Keratinocyte (primary cell): ENCODE measurements around the gene NUP210. TPM values are rescaled to one million over a fixed set of nuclear protein-coding genes. Genes with fewer than 3 reads are reported as not detected.

Experiments
- DNase-seq: peaks from one replicate; pipeline ENCODE4 v3.0.0-alpha.2; 2011; ENCODE audit warnings: low read depth, missing footprints, low spot score
- FAIRE-seq: peaks from 2 replicates; lab custom pipeline; 2011; peaks lifted over from hg19 to GRCh38; lab: Jason Lieb, UNC
- H2AFZ ChIP-seq: 2 replicates; pipeline ENCODE4 v1.6.0; 2012; ENCODE audit warnings: low read length, control low read depth, inconsistent platforms; ENCODE audit not compliant: control insufficient read depth
- H3K27ac ChIP-seq: 2 replicates; pipeline ENCODE4 v1.5.1; 2011; ENCODE audit warnings: low read length; ENCODE audit not compliant: control insufficient read depth, insufficient read depth
- H3K27me3 ChIP-seq: 3 replicates; pipeline ENCODE4 v1.6.0; 2011; ENCODE audit warnings: low read length; ENCODE audit not compliant: control insufficient read depth, insufficient read depth; ENCODE audit errors: extremely low read depth
- H3K36me3 ChIP-seq, 2 experiments: 2 replicates in 1 of 2; 3 replicates in 1 of 2; pipeline ENCODE4 v1.5.1; 2011; ENCODE audit warnings: low read length in 2 of 2, mild to moderate bottlenecking in 1 of 2; ENCODE audit not compliant: control insufficient read depth in 2 of 2, insufficient read depth in 2 of 2; ENCODE audit errors: extremely low read depth in 1 of 2
- H3K4me1 ChIP-seq: 3 replicates; pipeline ENCODE4 v1.5.1; 2011; ENCODE audit warnings: low read length; ENCODE audit not compliant: control insufficient read depth, insufficient read depth; ENCODE audit errors: extremely low read depth
- H3K4me2 ChIP-seq: 3 replicates; pipeline ENCODE4 v1.6.0; 2011; ENCODE audit warnings: low read depth, low read length; ENCODE audit not compliant: control insufficient read depth, insufficient read depth; ENCODE audit errors: extremely low read depth
- H3K4me3 ChIP-seq, 3 experiments: fragments of 200-600 bp in 1 of 3; sonication (generic) in 1 of 3; 2 replicates in 2 of 3; 3 replicates in 1 of 3; pipeline ENCODE4 v1.5.1; 2011 to 2016; ENCODE audit warnings: low read length in 3 of 3, mild to moderate bottlenecking in 3 of 3, control low read depth in 2 of 3, inconsistent platforms in 1 of 3, low read depth in 1 of 3, mixed read lengths in 1 of 3, mixed run types in 1 of 3, moderate library complexity in 1 of 3; ENCODE audit not compliant: control insufficient read depth in 2 of 3, insufficient read depth in 2 of 3; ENCODE audit errors: extremely low read depth in 1 of 3
- H3K79me2 ChIP-seq: 2 replicates; pipeline ENCODE4 v1.6.0; 2012; ENCODE audit warnings: low read length; ENCODE audit not compliant: control insufficient read depth, insufficient read depth
- H3K9ac ChIP-seq: 3 replicates; pipeline ENCODE4 v1.6.0; 2011; ENCODE audit warnings: low read length; ENCODE audit not compliant: control insufficient read depth, insufficient read depth; ENCODE audit errors: extremely low read depth
- H3K9me1 ChIP-seq: 3 replicates; pipeline ENCODE4 v1.6.0; 2011; ENCODE audit warnings: low read length; ENCODE audit not compliant: control insufficient read depth, insufficient read depth; ENCODE audit errors: extremely low read depth
- H3K9me3 ChIP-seq: 2 replicates; pipeline ENCODE4 v1.5.1; 2012; ENCODE audit warnings: low read depth, low read length; ENCODE audit not compliant: control insufficient read depth
- H4K20me1 ChIP-seq: 3 replicates; pipeline ENCODE4 v1.6.0; 2011; ENCODE audit warnings: low read length; ENCODE audit not compliant: control insufficient read depth, insufficient read depth; ENCODE audit errors: extremely low read depth
- CTCF ChIP-seq, 3 experiments: IDR thresholded peaks in 1 of 3; conservative IDR thresholded peaks in 1 of 3; optimal IDR thresholded peaks in 1 of 3; 2 replicates in 2 of 3; 3 replicates in 1 of 3; pipeline versions ENCODE3 to v1.5.1; 2011; ENCODE audit warnings: low read length in 3 of 3, mild to moderate bottlenecking in 3 of 3, moderate library complexity in 2 of 3, control low read depth in 1 of 3, inconsistent platforms in 1 of 3; ENCODE audit not compliant: insufficient read depth in 2 of 3; ENCODE audit errors: extremely low read depth in 1 of 3
- EZH2 ChIP-seq: IDR thresholded peaks from one replicate; pipeline ENCODE4 v1.6.1; 2012; ENCODE audit warnings: inconsistent platforms, mild to moderate bottlenecking, low read length, moderate library complexity
- dilution Hi-C: fragments of 300-500 bp; cut with MboI; formaldehyde crosslinking; loops from one replicate; pipeline ENCODE4 v1.7.0; 2020; ENCODE audit warnings: low sequenced_read_pairs; ENCODE audit not compliant: extremely low pct_ligation_motif_present
- polyA plus RNA-seq, 5 experiments: library from polyadenylated mRNA; depleted of rRNA in 3 of 5; stranded (reverse) in 3 of 5; stranded (forward) in 1 of 5; unstranded in 1 of 5; fragments of >200 nt; gene quantifications; 1 replicate in 1 of 5; 2 replicates in 3 of 5; 3 replicates in 1 of 5; pipeline versions ENCODE4 v1.2.1 to v1.2.3, GENCODE V29; 2011 to 2012; ENCODE audit warnings: missing spikeins in 2 of 5, low read depth in 1 of 5, low replicate concordance in 1 of 5

The NUP210 gene
- polyA plus RNA-seq, 1 donor (not counting 4 experiments of a cell fraction or from before 2014, with no cell fraction given): 0.01 TPM

- no peak overlapping the region for H3K4me3 ChIP-seq
Measured at GRCh38 chr3:13290941-13291340, 129.2 kb downstream of the NUP210 start.

GRCh38 chr3:13289771-13290285, 130.3 kb downstream of the NUP210 start:
- dilution Hi-C loops: no loop called here
- Histone ChIP-seq H3K4me2 (no peak overlapping the region), H2AFZ (no peak overlapping the region), H3K36me3 (no peaks in the 10 kb centered on the region), H3K27ac (no peak overlapping the region), H3K9ac (no peak overlapping the region), H3K4me1 (no peaks in the 10 kb centered on the region), H3K4me3 (no peak overlapping the region), H3K79me2 (no peaks in the 10 kb centered on the region), H3K9me1 (no peaks in the 10 kb centered on the region), H3K27me3 (peaks cover 4% of the 10 kb centered on the region), H3K9me3 (no peaks in the 10 kb centered on the region), H4K20me1 (no peaks in the 10 kb centered on the region)
- TF ChIP-seq CTCF (optimal IDR thresholded peaks at IDR 0.05 in 1 of 3, IDR thresholded peaks at IDR 0.05 in 1 of 3, conservative IDR thresholded peaks at IDR 0.05 in 1 of 3; ENCODE audit: extremely low read depth in 1 of 3, insufficient read depth in 2 of 3, low read length in 3 of 3) (no peak), EZH2 (no peak)
- no peak for DNase-seq
- FAIRE-seq: no peak

More at GRCh38 chr3:13290941-13291340, 129.2 kb downstream of the NUP210 start:
- Histone ChIP-seq H3K79me2 (no peaks in the 10 kb centered on the region), H3K27me3 (peaks cover 5% of the 10 kb centered on the region), H3K9me1 (no peaks in the 10 kb centered on the region), H3K36me3 (no peaks in the 10 kb centered on the region), H3K4me2 (no peak overlapping the region), H4K20me1 (no peaks in the 10 kb centered on the region), H3K9me3 (no peaks in the 10 kb centered on the region), H3K27ac (no peak overlapping the region), H2AFZ (no peak overlapping the region), H3K9ac (no peak overlapping the region), H3K4me1 (no peaks in the 10 kb centered on the region)
- no peak for FAIRE-seq
- no peak for DNase-seq
- TF ChIP-seq CTCF (optimal IDR thresholded peaks at IDR 0.05 in 1 of 3, IDR thresholded peaks at IDR 0.05 in 1 of 3, conservative IDR thresholded peaks at IDR 0.05 in 1 of 3; ENCODE audit: extremely low read depth in 1 of 3, insufficient read depth in 2 of 3, low read length in 3 of 3): no peak
- dilution Hi-C loops: no loop called here
